Measurements from ENCODE around the gene PCYT2. TPM values are rescaled to one million over a fixed set of nuclear protein-coding genes. Genes with fewer than 3 reads are reported as not detected.

Gene PCYT2
- 20.2 TPM for polyA plus RNA-seq (2012; ENCODE audit: low read depth, missing spikeins)

DNA sequence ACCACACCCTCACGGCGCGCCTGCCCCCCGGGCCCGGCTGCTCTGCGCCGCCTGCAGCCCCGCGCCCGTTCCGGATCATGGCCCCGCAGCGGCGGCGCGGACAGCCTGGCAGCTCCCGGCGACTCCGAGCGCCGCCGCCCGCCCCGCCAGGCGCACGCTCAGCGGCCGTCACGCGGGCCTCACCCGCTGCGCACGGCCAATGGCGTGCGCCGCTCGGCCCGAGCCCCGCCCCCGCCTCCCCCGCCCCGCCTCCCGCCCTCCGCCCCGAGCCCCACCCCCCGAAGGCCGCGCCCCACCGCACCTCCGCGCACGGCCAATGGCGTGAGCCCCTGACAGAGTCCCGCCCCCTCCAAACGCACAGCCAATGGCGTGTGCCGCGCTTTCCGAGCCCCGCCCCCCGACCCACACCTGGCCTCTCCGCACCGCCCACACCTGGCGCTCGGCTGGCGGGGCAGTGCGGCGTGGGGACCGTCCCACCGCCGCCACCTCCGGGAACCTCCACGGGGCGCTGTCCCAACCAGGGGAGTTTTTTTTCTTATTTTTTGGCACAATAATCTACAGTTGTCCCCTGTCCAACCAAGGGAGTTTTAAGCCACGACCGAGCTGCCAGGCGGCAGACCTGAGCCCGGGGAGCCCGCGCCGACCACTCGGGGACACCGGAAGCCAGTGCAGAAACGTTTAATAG, at the start of gene PCYT2:
TSS of gene PCYT2 (minus strand) at position 123 of the 685 bp plus-strand sequence. CDS start at position 79, 44 bp downstream.
- DNase-seq (ENCODE audit: insufficient read length, low spot score): peak; percentile 100
- FAIRE-seq: peak; percentile 94
- no peak for TF ChIP-seq POLR2A (IDR thresholded peaks at IDR 0.05; ENCODE audit: low read depth, low read length)
- peak; percentile 74 for TF ChIP-seq PAX5 (IDR thresholded peaks at IDR 0.05; ENCODE audit: insufficient read depth, low read length, severe bottlenecking)
- TF ChIP-seq POU2F2 (IDR thresholded peaks at IDR 0.05; ENCODE audit: low read depth, low read length): no peak

DNA sequence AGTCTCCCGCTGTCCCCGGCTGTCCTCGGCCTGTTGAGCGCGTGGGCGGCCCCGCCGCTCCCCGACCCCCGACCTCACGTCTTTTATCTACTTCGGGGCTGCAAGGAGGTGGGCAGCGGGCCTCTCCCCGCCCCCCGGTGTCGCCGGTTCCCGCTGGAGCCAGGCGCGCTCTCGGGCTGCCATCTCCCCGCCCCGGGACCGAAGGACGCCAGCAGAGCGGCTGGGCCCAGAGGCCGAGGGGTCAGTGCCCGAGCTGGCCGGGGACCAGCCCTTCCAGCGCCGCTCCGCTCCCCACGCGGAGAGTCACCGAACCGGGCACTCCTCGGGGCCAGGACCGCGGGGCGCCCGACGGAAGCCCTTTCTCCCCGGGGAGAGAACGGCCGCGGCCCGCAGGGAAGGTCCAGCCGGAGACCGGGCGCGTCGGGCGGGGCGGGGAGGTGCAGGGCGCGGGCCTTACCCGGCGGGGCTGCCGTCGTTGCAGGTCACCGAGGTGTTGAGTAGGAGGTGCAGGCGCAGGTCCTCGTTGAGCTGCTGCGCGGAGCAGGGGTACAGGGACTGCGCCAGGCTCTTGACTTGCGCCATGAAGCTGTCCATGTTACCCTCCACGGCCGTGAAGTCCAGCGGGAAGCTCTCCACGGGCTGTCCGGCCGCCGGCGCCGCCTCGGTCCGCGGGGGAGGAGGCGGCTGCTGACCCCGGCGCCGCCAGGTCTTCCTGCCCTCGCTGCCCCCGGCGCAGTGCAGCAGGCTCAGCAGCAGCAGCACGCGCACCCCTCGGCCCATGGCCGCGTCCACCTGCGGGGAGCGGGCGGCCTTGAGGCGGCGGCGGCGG, 49.1 kb upstream of the PCYT2 start:
- no peak for FAIRE-seq
- TF ChIP-seq POLR2AphosphoS5 (IDR thresholded peaks at IDR 0.05; ENCODE audit: low read depth, low read length): no peak
- TF ChIP-seq POU2F2 (IDR thresholded peaks at IDR 0.05; ENCODE audit: low read depth, low read length): no peak
- TF ChIP-seq PAX5 (IDR thresholded peaks at IDR 0.05; ENCODE audit: insufficient read depth, low read length, severe bottlenecking): no peak
- no peak for TF ChIP-seq POLR2A (IDR thresholded peaks at IDR 0.05; ENCODE audit: low read depth, low read length)
- no peak for TF ChIP-seq SPI1 (IDR thresholded peaks at IDR 0.05; ENCODE audit: low read depth, low read length)
- no peak for DNase-seq (ENCODE audit: insufficient read length, low spot score)

DNA sequence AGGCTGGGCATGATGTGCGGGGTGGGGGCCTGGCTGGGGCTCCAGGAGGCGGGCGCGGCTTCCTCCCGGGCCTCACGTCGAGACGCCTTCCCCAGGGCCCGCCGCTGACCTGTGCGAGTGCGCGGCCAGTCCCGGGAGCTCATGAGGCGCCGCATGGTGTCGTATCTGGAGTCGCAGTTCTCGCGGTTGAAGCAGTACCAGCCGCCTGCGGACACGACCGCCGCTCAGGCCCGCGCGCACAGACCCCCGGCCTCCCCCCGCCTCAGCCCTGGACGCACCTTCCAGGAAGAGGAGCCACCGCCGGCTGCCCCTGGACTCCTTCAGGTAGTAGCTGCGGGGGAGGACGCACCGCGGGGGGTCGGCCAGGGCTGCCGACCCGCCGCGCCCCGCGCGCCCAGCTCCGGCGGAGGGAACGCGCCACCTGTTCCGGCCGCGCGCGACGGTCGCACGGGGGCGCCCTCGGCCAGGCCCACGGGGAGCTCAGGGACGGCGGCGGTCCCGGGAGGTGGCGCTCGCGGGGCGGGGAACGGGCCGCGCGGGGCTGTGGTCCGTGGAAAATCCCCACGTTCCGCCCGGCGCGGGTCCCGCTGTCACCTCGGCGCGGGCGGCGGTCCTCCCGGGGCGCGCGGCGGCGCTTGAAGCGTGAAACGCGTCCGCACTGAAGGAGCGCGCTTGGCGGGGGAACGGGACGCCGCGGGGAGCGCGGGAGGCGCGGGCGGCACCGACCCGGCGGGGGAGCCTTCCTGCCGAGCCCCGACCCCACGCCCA, 48.3 kb upstream of the PCYT2 start:
- TF ChIP-seq SPI1 (IDR thresholded peaks at IDR 0.05; ENCODE audit: low read depth, low read length) (no peak), PAX5 (IDR thresholded peaks at IDR 0.05; ENCODE audit: insufficient read depth, low read length, severe bottlenecking) (peak; percentile 54)
- FAIRE-seq (peak; percentile 69), DNase-seq (ENCODE audit: insufficient read length, low spot score) (peak; percentile 79)

DNA sequence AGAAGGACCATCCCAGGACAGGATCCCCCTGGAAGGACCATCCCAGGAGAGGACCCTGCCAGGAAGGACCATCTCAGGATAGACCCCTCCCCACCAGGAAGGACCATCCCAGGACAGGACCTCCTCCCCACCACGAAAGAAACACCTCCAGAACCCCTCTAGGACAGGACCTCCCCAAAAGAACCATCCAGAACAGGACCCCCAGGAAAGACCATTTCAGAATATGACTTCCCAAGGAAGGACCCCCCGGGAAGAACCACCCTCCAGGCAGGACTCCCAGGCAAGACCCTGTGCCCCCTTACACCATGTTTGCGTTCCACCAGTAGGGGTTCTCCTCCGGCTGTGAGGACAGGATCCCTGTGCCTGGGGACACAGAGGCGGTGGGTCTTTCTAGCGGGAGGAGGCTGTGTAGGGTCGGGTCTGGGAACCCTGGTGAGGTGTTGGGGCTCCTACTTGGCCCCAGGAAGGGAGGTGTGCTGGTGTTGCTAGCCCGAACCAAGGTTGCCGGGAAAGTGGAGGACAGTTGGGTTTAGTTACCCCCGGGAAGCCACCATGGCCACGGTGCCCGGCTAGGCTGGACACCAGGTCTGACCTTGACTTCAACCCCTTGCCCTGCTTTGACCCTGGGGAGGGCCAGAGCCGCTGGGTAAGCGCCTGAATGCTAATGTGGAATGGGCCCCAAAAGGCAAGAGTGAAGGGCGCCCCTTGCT, 47.6 kb upstream of the PCYT2 start:
- TF ChIP-seq POLR2A (IDR thresholded peaks at IDR 0.05; ENCODE audit: low read depth, low read length): no peak
- no peak for TF ChIP-seq SPI1 (IDR thresholded peaks at IDR 0.05; ENCODE audit: low read depth, low read length)
- no peak for TF ChIP-seq POU2F2 (IDR thresholded peaks at IDR 0.05; ENCODE audit: low read depth, low read length)
- no peak for TF ChIP-seq PAX5 (IDR thresholded peaks at IDR 0.05; ENCODE audit: insufficient read depth, low read length, severe bottlenecking)
- no peak for TF ChIP-seq TAF1 (IDR thresholded peaks at IDR 0.05; ENCODE audit: low read depth, low read length)
- no peak for TF ChIP-seq POLR2AphosphoS5 (IDR thresholded peaks at IDR 0.05; ENCODE audit: low read depth, low read length)
- no peak for FAIRE-seq
- no peak for DNase-seq (ENCODE audit: insufficient read length, low spot score)

DNA sequence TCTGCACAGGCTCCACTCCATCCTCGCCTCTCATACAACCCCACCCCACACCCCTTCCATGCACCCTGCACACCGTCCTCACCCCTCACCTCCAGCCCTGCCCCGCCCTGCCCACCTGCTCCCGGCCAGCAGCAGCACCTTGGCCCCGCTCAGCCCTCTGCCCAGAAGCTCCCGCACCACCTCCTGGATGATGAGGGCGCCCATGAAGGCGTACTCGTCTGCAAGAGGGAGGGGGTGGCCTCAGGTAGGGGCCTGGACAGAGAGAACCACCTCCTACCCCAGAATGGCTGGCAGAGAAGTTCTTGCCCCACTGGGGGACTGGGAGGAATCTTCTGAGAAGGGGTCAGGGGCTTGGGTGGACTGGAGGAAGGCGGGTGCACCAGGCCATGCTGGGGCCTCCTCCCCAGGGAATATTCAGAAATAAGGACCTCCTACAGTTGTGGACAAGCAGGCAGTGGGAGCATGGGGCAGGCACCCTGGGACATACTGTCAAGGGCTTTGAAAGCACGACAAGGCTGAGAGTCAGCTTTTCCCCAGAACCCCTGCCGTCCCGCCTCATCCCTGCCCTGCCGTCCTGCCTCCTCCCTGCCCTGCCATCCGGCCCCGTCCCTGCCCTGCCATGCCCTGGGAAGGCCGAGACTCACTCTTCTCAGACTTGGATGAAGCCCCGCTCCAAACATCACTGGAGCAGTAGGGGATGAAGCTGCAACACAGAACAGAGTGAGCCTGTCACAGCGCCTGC, 46.7 kb upstream of the PCYT2 start:
- no peak for TF ChIP-seq TAF1 (IDR thresholded peaks at IDR 0.05; ENCODE audit: low read depth, low read length)
- no peak for TF ChIP-seq POLR2A (IDR thresholded peaks at IDR 0.05; ENCODE audit: low read depth, low read length)
- TF ChIP-seq POLR2AphosphoS5 (IDR thresholded peaks at IDR 0.05; ENCODE audit: low read depth, low read length): no peak
- no peak for TF ChIP-seq SPI1 (IDR thresholded peaks at IDR 0.05; ENCODE audit: low read depth, low read length)
- TF ChIP-seq POU2F2 (IDR thresholded peaks at IDR 0.05; ENCODE audit: low read depth, low read length): no peak
- no peak for TF ChIP-seq PAX5 (IDR thresholded peaks at IDR 0.05; ENCODE audit: insufficient read depth, low read length, severe bottlenecking)
- FAIRE-seq (no peak), DNase-seq (ENCODE audit: insufficient read length, low spot score) (no peak)

DNA sequence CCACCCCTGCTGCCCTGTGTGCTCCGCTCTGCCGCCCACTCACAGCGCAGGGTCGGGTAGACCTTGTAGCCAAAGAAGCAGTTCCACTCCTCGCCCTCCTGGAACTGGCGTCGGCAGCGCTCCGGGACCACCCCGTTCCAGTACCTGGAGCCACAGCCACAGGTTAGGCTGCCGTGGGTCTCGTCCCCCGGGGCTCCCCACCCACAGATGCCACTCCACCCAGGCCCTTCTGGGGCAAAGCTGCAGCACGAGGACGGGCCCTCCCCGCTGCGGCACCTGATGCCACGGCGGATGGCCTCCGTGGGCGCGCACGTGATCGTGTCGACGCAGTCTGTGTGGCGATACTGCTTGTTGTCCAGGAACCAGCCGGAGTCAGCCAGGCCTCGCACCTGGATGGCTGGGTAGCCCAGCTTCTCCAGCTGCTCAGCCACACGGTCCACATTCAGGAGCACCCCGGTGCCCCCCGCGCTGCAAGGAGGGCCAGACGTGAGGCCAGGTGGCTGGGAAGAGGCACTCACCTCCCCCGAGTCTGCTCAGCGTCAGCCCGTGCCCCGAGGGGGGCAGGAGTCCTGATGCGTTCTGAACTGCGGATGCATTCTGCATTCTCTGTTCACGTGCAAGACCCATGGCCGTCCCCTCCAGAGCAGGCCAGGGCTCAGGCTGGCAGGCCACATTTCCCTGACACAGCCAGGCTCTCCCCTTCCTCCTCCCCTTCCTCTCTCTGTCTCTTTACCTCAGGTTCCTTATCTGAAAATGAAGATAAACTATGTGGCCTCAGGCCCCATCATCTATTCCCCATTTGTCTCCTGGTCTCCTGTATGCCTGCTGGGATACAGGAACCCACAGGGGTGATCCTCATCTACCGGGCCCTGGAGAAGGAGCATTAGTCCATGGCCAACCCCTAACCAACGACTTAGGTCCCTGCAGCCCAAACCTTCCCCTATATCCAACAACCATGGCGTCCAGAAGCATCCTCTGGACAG, 45.7 kb upstream of the PCYT2 start:
- TF ChIP-seq POLR2AphosphoS5 (IDR thresholded peaks at IDR 0.05; ENCODE audit: low read depth, low read length) (no peak), POLR2A (IDR thresholded peaks at IDR 0.05; ENCODE audit: low read depth, low read length) (no peak), PAX5 (IDR thresholded peaks at IDR 0.05; ENCODE audit: insufficient read depth, low read length, severe bottlenecking) (no peak), POU2F2 (IDR thresholded peaks at IDR 0.05; ENCODE audit: low read depth, low read length) (no peak), TAF1 (IDR thresholded peaks at IDR 0.05; ENCODE audit: low read depth, low read length) (no peak), SPI1 (IDR thresholded peaks at IDR 0.05; ENCODE audit: low read depth, low read length) (no peak)
- FAIRE-seq: no peak
- DNase-seq (ENCODE audit: insufficient read length, low spot score): no peak

DNA sequence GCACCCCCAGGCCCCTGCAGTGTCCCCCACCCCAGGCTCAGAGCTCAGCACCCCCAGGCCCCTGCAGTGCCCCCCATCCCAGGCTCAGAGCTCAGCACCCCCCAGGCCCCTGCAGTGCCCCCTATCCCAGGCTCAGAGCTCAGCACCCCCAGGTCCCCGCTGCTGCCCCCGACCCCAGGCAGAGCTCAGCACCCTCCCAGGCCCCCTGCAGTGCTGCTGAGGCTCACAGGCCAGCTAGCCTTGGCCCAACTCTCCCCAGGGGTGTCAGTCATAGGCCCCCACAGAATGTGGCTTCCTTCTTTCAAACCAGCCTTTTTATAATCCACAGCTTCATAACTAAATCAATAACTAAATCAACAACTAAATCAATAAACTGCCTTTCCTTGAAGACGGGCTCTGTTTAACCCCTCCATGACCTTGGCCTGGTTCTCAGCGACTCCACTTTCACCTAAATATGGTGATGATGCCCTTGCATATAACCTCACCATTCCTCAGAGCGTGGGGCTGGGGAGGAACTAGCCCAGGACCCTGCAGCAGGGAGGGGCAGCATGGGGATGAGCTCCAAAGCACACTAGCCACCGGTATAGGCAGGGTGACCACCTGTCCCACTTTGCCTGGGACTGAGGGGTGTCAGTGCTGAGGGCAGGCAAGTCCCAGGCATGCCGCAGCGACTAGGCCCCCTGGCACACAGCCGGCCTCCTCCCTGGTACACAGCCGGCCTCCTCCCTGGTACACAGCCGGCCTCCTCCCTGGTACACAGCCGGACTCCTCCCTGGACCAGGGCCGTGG, 44.8 kb upstream of the PCYT2 start:
- FAIRE-seq: no peak
- TF ChIP-seq SPI1 (IDR thresholded peaks at IDR 0.05; ENCODE audit: low read depth, low read length): no peak
- no peak for DNase-seq (ENCODE audit: insufficient read length, low spot score)

All from GM12891 (cell line).